ENCODE data around the gene P4HA2. TPM values are rescaled to one million over a fixed set of nuclear protein-coding genes. Genes with fewer than 3 reads are reported as not detected.

Gene P4HA2
- total RNA-seq, 1 experiment from 2014 or later = 51.8 TPM

- H3K27ac Mint-ChIP-seq (ENCODE audit: unreplicated experiment) = no peak overlapping the region
- CTCF ChIA-PET = interaction anchor here (1.1 kb wide), 1 partner anchor 19 kb away, joined by 3 read pairs; no protein-coding TSS in a partner anchor
These were observed 25.4 kb upstream of the P4HA2 start for GRCh38 chr5:132253008-132253441.

GRCh38 chr5:132251220-132251725 is 23.6 kb upstream of the P4HA2 start:
- no peak overlapping the region for H3K27ac Mint-ChIP-seq (ENCODE audit: unreplicated experiment)
- no peak for DNase-seq
- no peaks in the 10 kb centered on the region for H3K36me3 Mint-ChIP-seq (ENCODE audit: insufficient read depth, unreplicated experiment)
- no peaks in the 10 kb centered on the region for H3K27me3 Mint-ChIP-seq (ENCODE audit: unreplicated experiment)
- no peak for TF ChIP-seq CTCF (IDR thresholded peaks at IDR 0.05; ENCODE audit: unreplicated experiment)
- H3K4me3 Mint-ChIP-seq (ENCODE audit: low read depth, unreplicated experiment) = no peak overlapping the region
- H3K4me1 Mint-ChIP-seq (ENCODE audit: low read depth, unreplicated experiment) = peaks cover 8% of the 10 kb centered on the region
- BruUV-seq (replicated peaks) = no TSS peak
- no peaks in the 10 kb centered on the region for H3K9me3 Mint-ChIP-seq (ENCODE audit: low read depth, unreplicated experiment)
- intact Hi-C loops (cut with micrococcal nuclease; ENCODE audit: unreplicated experiment) = no loop called here
- CTCF ChIA-PET = interaction anchor here (2.0 kb wide), 1 partner anchor 13 kb away, joined by 7 read pairs; no protein-coding TSS in a partner anchor

More at GRCh38 chr5:132253008-132253441, 25.4 kb upstream of the P4HA2 start:
- Mint-ChIP-seq H3K27me3 (ENCODE audit: unreplicated experiment) (no peaks in the 10 kb centered on the region), H3K9me3 (ENCODE audit: low read depth, unreplicated experiment) (no peaks in the 10 kb centered on the region), H3K4me1 (ENCODE audit: low read depth, unreplicated experiment) (peaks cover 8% of the 10 kb centered on the region), H3K36me3 (ENCODE audit: insufficient read depth, unreplicated experiment) (peaks cover 9% of the 10 kb centered on the region), H3K4me3 (ENCODE audit: low read depth, unreplicated experiment) (no peak overlapping the region)
- TF ChIP-seq CTCF (IDR thresholded peaks at IDR 0.05; ENCODE audit: unreplicated experiment) = no peak
- intact Hi-C loops (cut with micrococcal nuclease; ENCODE audit: unreplicated experiment) = no loop called here
- no TSS peak for BruUV-seq (replicated peaks)
- DNase-seq = no peak

- no peak overlapping the region for H3K4me3 Mint-ChIP-seq (ENCODE audit: low read depth, unreplicated experiment)
- DNase-seq = no peak
- H3K27ac Mint-ChIP-seq (ENCODE audit: unreplicated experiment) = no peak overlapping the region
- no peaks in the 10 kb centered on the region for H3K36me3 Mint-ChIP-seq (ENCODE audit: insufficient read depth, unreplicated experiment)
- CTCF ChIA-PET = interaction anchor here (2.0 kb wide), 1 partner anchor 12 kb away, joined by 7 read pairs; no protein-coding TSS in a partner anchor
- TF ChIP-seq CTCF (IDR thresholded peaks at IDR 0.05; ENCODE audit: unreplicated experiment) = no peak
- peaks cover under 1% of the 10 kb centered on the region for H3K9me3 Mint-ChIP-seq (ENCODE audit: low read depth, unreplicated experiment)
- intact Hi-C loops (cut with micrococcal nuclease; ENCODE audit: unreplicated experiment) = no loop called here
- no TSS peak for BruUV-seq (replicated peaks)
- H3K27me3 Mint-ChIP-seq (ENCODE audit: unreplicated experiment) = no peaks in the 10 kb centered on the region
- peaks cover 8% of the 10 kb centered on the region for H3K4me1 Mint-ChIP-seq (ENCODE audit: low read depth, unreplicated experiment)
These were observed 22.9 kb upstream of the P4HA2 start for GRCh38 chr5:132250547-132250946.

GRCh38 chr5:132246806-132247205 is 19.2 kb upstream of the P4HA2 start:
- Mint-ChIP-seq H3K27me3 (ENCODE audit: unreplicated experiment) (no peaks in the 10 kb centered on the region), H3K36me3 (ENCODE audit: insufficient read depth, unreplicated experiment) (no peaks in the 10 kb centered on the region), H3K4me3 (ENCODE audit: low read depth, unreplicated experiment) (no peak overlapping the region), H3K27ac (ENCODE audit: unreplicated experiment) (no peak overlapping the region), H3K4me1 (ENCODE audit: low read depth, unreplicated experiment) (no peaks in the 10 kb centered on the region), H3K9me3 (ENCODE audit: low read depth, unreplicated experiment) (peaks cover 10% of the 10 kb centered on the region)
- no peak for DNase-seq
- no TSS peak for BruUV-seq (replicated peaks)
- CTCF ChIA-PET = no interaction called here
- no peak for TF ChIP-seq CTCF (IDR thresholded peaks at IDR 0.05; ENCODE audit: unreplicated experiment)
- intact Hi-C loops (cut with micrococcal nuclease; ENCODE audit: unreplicated experiment) = no loop called here

All from Calu3 (cell line).